CD4-positive, alpha-beta T cell treated with Interleukin-21 for 1 hour (primary cell): ENCODE measurements around the gene CCDC80.
"Not testable (repeated sequence)": the region's sequence is repeated elsewhere in the genome, so short reads cannot be mapped to it uniquely, and the experiment has no call there.

Source experiments
- DNase-seq: peaks from one replicate; pipeline ENCODE4 v3.0.0-alpha.2; 2020

Gene CCDC80

GRCh38 chr3:112579697-112580096 lies 61.2 kb downstream of the CCDC80 start:
- no peak for DNase-seq

- no peak for DNase-seq
Measured at GRCh38 chr3:112579232-112579631, 61.7 kb downstream of the CCDC80 start.

DNA sequence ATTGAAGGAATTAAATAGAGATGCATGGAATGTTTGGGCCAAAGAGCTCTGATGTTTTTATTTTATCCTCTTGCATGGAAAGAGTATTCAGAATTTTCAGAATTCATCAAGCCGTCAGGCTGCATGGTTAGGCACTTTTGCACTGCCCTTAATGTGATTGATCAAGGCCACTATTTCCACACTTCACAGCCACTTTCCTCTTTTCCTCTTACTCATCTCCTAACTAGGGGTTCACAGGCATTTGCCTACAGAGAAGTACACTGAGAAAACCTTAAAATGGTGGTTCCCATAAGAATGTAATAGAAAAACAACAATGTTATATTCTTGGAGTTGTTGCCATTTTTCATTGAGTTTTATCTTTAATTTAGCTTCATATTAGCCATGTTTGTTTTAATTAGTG lies 68.2 kb downstream of the CCDC80 start:
- no peak for DNase-seq

- DNase-seq: no peak
Measured at GRCh38 chr3:112569265-112569664, 71.7 kb downstream of the CCDC80 start.

- DNase-seq: no peak
Measured at GRCh38 chr3:112568642-112569041, 72.3 kb downstream of the CCDC80 start.

GRCh38 chr3:112564940-112565305 lies 76.0 kb downstream of the CCDC80 start:
- no peak for DNase-seq

DNA sequence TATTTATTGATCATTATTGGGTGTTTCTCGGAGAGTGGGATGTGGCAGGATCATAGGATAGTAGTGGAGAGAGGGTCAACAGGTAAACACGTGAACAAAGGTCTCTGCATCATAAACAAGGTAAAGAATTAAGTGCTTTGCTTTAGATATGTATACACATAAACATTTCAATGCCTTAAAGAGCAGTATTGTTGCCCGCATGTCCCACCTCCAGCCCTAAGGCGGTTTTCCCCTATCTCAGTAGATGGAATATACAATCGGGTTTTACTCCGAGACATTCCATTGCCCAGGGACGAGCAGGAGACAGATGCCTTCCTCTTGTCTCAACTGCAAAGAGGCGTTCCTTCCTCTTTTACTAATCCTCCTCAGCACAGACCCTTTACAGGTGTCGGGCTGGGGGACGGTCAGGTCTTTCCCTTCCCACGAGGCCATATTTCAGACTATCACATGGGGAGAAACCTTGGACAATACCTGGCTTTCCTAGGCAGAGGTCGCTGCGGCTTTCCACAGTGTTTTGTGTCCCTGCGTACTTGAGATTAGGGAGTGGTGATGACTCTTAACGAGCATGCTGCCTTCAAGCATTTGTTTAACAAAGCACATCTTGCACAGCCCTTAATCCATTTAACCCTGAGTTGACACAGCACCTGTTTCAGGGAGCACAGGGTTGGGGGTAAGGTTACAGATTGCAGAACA lies 76.5 kb downstream of the CCDC80 start:
- DNase-seq: not testable (repeated sequence)

DNA sequence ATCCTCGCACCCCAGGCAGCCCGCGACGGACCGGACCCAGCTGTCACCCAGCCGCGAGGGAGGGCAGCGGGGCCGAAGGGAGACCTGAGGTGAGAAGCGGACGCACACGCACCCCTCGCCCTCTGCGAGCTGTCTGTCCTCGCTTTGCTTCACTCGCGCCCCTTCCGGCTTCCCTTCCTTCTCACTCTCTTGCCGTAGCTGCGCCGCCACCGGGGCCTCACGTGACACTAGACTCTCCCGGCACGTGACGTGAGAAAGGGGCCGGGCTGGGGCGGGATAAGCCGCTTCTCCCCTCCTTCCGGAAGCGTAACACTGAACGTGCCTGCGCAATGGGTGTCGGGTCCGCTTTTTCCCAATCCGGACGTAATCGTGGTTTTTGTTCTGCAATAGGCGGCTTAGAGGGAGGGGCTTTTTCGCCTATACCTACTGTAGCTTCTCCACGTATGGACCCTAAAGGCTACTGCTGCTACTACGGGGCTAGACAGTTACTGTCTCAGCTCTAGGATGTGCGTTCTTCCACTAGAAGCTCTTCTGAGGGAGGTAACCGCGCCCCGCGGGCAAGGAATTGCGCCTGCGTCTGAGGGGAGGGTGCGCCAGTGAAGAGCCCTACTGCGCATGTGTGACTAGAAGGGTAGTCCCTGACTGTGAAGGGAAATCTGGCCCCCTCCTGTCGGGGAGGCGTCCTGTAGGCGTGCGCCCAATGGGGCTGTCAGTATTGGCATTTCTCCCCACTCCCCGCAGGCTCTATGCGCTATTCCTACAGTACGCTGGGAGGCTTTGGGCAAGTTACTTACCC lies 79.0 kb downstream of the CCDC80 start, which contains the start of the genes ATG3 and SLC35A5:
ATG3 (minus strand) TSS at position 229 of the 796 bp plus-strand sequence. CDS start 434 bp downstream, outside the sequence.
SLC35A5 (plus strand) TSS at position 312 of the 796 bp plus-strand sequence. CDS start 1,359 bp downstream, outside the sequence.
- DNase-seq: peak; percentile 99

DNA sequence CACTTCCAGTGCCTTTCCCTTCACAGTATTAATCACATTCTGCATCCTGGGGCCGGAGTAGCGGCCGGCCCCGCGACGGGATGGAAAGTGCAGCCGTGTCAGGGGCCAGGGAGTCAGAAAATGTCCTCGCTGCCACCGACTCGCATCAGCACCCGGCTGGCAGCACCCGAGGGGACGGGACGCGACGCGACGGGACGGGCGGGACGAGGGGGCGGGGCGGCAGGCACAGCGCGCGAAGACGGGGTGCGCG lies 79.5 kb downstream of the CCDC80 start:
- no peak for DNase-seq

- DNase-seq: peak; percentile 67
Measured at GRCh38 chr3:112560721-112561483, 80.0 kb downstream of the CCDC80 start.

GRCh38 chr3:112560307-112560706 lies 80.6 kb downstream of the CCDC80 start:
- DNase-seq: no peak

GRCh38 chr3:112557976-112558375 lies 83.0 kb downstream of the CCDC80 start:
- DNase-seq: no peak

- no peak for DNase-seq
Measured at GRCh38 chr3:112555535-112556170, 85.3 kb downstream of the CCDC80 start.

DNA sequence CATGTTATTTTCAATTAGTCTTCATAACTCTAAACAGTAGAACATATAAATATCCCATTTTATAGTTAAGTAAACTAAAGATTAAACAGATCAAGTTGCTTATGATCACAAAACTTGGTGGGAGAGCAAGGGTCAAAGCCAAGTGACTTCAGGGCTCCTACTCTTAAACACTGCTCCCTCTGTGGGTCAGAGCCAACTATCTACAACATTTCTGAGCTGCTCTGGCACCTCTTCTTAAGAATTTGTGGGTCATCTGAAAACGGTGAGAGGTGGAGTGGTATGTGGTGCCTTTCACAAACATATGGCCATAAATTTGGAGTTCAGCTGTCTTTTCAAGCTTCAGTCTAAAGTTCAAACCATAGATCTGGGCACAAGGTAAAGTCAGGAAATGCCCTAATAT lies 90.1 kb downstream of the CCDC80 start:
- no peak for DNase-seq
